Right ventricle myocardium superior (tissue), 1 donor: ENCODE measurements around the gene ARHGAP24. TPM values are rescaled to one million over a fixed set of nuclear protein-coding genes. Genes with fewer than 3 reads are reported as not detected.
"Not testable (repeated sequence)": the region's sequence is repeated elsewhere in the genome, so short reads cannot be mapped to it uniquely, and the experiment has no call there.

Experiments used
- ATAC-seq: fragments of 200-7000 bp; cut with Tn5 transposase; one replicate; pipeline ENCODE4 v1.9.1; 2020; ENCODE audit warnings: mild to moderate bottlenecking; ENCODE audit not compliant: poor library complexity
- DNase-seq: peaks from one replicate; pipeline ENCODE4 v3.0.0-alpha.2; 2020
- intact Hi-C: fragments of 100-400 bp; cut with DNase I; formaldehyde crosslinking; loops from one replicate; pipeline ENCODE4 v1.11.2; 2022
- total RNA-seq: library from RNA; stranded (reverse); fragmentation: NEBNext Ultra II Directional; extraction: Animal tissue kit (Norgen Biotek cat#: 25700); gene quantifications from one replicate; pipeline ENCODE4 v1.2.1, GENCODE V29; 2021
- donor health status: DM: no; HTN: yes; CAD: no; lungs with severe emphysema.

ARHGAP24 gene
- total RNA-seq, 1 donor from 2014 or later, result 11.1 TPM

GRCh38 chr4:85836588-85837438 lies 361.9 kb downstream of the ARHGAP24 start:
- intact Hi-C loops, result no loop called here
- DNase-seq (no peak), ATAC-seq (no peak)

- peak; percentile 34 for ATAC-seq
- no peak for DNase-seq
- intact Hi-C loops, result no loop called here
These were observed 362.4 kb downstream of the ARHGAP24 start for GRCh38 chr4:85837439-85837733.

GRCh38 chr4:85839981-85840451 lies 365.1 kb downstream of the ARHGAP24 start:
- intact Hi-C loops, ATAC-seq, DNase-seq: not testable (repeated sequence)

GRCh38 chr4:85842540-85842939 lies 367.6 kb downstream of the ARHGAP24 start:
- no peak for DNase-seq
- peak; percentile 84 for ATAC-seq
- intact Hi-C loops, result no loop called here

GRCh38 chr4:85853740-85854139 lies 378.8 kb downstream of the ARHGAP24 start:
- DNase-seq, ATAC-seq, intact Hi-C loops: not testable (repeated sequence)

- DNase-seq (no peak), ATAC-seq (no peak)
- intact Hi-C loops, result no loop called here
These were observed 379.6 kb downstream of the ARHGAP24 start for GRCh38 chr4:85854546-85854945.

- intact Hi-C loops, result no loop called here
- DNase-seq, result no peak
- no peak for ATAC-seq
These were observed 385.3 kb downstream of the ARHGAP24 start for GRCh38 chr4:85860066-85860740.

- no peak for DNase-seq
- intact Hi-C loops, result no loop called here
- ATAC-seq, result no peak
These were observed 386.3 kb downstream of the ARHGAP24 start for GRCh38 chr4:85861064-85861765.

- ATAC-seq, result no peak
- intact Hi-C loops, result no loop called here
- DNase-seq, result no peak
These were observed 387.9 kb downstream of the ARHGAP24 start for GRCh38 chr4:85862896-85863295.

GRCh38 chr4:85864259-85865205 lies 389.6 kb downstream of the ARHGAP24 start:
- no peak for DNase-seq
- no peak for ATAC-seq
- intact Hi-C loops, result no loop called here

GRCh38 chr4:85865256-85865655 lies 390.3 kb downstream of the ARHGAP24 start:
- no peak for ATAC-seq
- no peak for DNase-seq
- intact Hi-C loops, result no loop called here

- DNase-seq (no peak), ATAC-seq (no peak)
- intact Hi-C loops, result no loop called here
These were observed 391.6 kb downstream of the ARHGAP24 start for GRCh38 chr4:85866508-85866907.

GRCh38 chr4:85867271-85867670 lies 392.3 kb downstream of the ARHGAP24 start:
- intact Hi-C loops, result no loop called here
- no peak for DNase-seq
- ATAC-seq, result no peak

GRCh38 chr4:85869181-85869580 lies 394.2 kb downstream of the ARHGAP24 start:
- DNase-seq (no peak), ATAC-seq (no peak)
- intact Hi-C loops, result no loop called here

- intact Hi-C loops, result no loop called here
- no peak for DNase-seq
These were observed 395.5 kb downstream of the ARHGAP24 start for GRCh38 chr4:85870298-85871083.

GRCh38 chr4:85873566-85873965 lies 398.6 kb downstream of the ARHGAP24 start:
- intact Hi-C loops, result no loop called here
- DNase-seq (no peak), ATAC-seq (no peak)

More at GRCh38 chr4:85870298-85871083, 395.5 kb downstream of the ARHGAP24 start:
- ATAC-seq, result no peak

GRCh38 chr4:85879518-85879917 lies 404.6 kb downstream of the ARHGAP24 start:
- DNase-seq (no peak), ATAC-seq (no peak)
- intact Hi-C loops, result no loop called here

- ATAC-seq, result no peak
- intact Hi-C loops, result no loop called here
- no peak for DNase-seq
These were observed 408.2 kb downstream of the ARHGAP24 start for GRCh38 chr4:85883180-85883579.
